Nucleus accumbens (tissue), 56 donors: ENCODE data around the gene SLAMF8.

Source experiments
- DNase-seq, 56 donors: peaks; one replicate each; lab custom pipeline; 2025; lab: John Stamatoyannopoulos, UW

The SLAMF8 gene

DNA sequence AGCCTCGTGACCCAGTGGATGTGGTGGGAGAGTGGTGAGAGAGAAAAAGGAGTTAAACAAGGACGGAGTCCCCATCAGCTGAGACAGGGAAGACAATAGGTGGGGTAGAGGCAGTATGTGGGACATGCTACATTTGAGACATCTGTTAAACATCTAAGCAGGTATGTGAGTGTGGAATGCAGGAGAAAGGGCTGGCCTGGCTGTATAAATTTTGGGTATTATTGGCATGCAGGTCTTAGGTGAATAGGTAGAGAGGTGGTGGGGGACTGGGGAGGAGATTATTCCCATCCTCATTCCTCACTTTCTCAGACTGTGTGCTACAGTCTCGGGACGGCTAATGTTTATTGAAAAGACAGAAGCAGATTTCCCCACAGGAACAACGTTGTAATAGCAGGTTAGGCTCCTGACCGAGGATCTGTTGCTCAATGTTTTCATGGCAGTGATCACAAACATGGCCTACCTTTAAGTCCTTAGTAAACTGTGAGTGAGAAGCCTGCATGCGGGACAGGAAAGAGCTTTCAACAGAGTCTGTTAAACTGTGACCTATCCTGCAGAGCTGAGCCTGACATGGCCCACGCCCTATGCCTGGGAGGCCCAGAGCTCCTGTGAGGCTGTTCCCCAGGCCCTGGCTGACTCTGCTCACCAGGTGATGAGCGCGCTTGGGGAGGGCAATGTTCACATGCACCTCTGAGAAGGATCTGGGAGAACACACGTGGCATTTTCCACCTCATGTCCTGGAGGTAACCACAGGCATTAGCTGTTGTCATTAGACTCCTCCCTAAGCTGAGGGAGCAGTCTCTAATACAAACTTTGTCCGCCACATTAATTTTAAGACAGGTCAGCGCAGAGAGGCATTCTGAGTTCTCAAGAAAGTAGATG is 19.3 kb downstream of the SLAMF8 start:
- no peak for DNase-seq

DNA sequence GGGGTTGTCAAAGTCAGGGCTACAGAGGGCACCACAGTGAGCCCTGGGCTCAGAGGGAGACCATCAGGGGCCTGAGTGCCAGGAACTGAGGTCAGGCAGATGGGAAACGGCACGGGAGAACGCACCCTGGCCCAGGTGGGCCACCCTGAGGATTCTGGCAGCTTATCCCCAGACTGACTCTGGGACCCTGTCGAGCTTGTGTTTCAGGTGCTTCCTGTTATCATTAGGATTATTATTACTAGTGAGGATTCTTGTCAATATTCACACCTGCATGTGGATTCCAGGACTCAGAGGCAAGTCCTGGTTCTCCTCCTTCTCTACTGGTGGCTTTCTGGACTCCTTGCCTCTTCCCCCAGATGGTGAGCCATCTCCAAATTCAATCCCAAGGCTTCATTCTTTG is 20.6 kb downstream of the SLAMF8 start:
- DNase-seq: no peak

DNA sequence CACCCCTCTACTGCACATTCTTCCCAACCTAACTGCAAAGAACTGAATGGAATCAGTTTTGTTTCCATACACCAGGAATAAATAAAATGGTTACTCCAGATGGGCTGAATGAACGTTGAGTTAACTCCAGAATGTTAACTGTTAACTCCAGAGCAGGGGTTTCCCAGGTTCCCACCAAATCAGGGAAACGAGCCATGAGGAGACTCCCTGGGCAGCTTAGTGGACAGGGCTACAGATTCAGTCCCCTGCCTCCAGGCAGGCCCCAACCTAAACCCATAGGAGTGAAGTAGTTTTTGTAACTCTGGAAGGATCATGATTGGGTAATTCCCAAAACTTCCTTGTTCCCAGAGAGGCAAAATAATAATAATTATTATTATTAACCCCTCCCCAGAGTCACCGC is 21.7 kb downstream of the SLAMF8 start:
- no peak for DNase-seq

DNA sequence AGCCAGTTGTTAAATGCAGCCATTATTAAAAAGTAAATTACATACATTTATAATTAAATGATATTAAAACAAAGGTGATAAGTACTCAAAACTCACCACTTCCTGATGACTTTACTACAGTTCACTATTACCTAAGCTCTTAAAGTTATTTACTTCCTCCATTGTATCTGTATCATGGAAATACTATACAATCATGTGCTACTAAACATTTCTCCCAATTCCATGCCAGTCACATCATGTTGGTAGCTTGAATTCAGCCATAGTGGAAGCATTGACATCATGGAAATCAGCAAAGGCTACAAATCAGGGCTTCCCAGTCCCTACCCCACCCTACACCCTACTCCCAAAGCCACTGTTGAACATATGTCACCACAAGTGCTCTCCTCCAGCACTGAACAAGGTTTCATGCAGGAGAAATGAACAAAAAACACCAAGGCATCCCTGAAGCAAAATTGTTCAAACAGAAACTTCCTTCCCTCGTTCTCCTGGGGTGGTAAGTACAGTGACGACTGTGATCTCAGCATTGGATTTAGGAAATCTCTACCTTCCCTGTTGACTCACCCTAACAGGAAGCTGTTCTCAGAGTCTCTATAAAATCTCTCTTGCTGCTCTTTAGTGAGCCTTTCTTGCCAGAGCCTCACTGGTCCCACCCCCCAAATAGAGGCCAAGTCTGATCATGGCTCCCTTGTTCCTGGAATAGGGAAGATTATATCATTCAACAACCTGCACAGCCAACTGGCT is 23.1 kb downstream of the SLAMF8 start:
- no peak for DNase-seq

DNA sequence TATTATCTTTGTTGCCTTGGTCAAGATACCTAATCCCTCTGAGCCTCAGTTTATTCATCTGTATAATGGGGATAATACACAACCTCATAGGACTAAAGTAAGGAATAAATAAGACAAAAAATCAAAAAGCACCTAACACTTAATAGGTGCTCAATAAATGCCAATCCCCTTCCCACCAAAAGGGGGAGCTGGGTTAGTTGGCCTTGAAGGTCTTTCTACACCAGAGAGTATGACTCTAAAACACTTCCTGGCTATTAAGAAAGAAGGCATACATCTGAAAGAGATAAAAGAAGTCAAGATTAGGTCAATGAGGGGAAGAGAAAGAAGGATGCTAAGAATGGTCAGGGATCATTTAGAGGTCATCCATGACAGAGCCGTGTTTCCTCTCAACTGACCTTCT is 24.7 kb downstream of the SLAMF8 start:
- no peak for DNase-seq

DNA sequence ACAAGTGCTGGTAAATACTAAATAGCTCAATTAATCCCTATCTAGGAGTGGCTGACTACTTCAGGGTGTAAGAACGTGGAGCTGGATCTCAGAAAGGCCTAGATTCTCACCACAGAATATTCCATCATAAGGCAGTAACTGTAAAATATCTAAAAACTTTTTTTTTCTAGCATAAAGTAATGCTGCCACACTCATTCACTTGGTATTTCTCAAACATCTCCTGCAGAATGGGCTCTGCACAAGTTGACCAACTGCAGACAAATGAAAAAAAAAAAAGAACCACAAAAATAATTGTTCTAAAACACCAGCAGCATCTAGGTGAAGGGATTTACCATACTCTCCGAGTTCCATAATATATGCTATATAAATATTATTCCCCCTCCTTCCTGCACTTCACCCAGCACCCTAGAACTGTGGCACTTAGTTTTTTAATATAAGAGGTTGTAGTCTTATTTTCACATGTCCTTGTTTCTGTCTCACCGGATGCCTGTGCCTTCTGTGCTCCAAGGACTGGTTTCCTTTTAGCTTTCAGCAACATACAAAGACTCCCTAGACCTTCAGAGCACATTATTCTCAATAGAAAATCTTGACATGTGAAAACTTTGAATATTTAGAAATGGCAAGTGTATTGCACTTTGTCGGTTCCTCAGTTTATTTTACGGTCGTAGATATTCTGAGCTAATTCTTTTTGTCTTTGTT is 26.9 kb downstream of the SLAMF8 start:
- no peak for DNase-seq

DNA sequence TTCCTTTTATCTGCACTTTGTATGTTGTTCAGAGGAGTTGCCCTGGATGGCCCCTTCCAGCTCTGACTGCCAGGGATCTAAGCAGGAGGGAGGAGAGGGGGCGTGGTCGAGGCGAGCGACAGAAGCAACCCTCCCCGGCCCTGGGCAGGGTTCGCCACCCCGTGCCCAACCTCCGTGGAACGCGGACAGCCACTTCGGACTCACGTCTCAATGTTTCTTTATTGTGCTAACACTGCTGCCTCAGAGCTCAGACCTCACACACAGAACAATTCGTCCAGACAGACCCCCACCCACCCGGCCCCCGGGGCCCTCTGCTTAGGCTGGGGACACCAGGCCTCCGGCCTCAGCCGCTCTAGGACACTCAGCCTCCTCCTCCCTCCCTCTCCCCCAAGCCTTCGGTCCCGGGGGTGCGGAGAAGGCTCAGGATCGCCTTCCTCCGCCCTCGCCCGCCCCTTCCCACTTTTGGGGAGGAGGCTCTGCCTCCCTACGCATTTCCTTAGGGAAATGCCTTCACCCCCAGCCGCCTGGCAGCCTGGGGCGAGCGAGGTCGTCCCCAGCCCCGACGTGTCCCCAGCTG is 27.5 kb downstream of the SLAMF8 start:
- peak in 53 of 56 donors; percentile 11 to 82 (median 52) for DNase-seq

DNA sequence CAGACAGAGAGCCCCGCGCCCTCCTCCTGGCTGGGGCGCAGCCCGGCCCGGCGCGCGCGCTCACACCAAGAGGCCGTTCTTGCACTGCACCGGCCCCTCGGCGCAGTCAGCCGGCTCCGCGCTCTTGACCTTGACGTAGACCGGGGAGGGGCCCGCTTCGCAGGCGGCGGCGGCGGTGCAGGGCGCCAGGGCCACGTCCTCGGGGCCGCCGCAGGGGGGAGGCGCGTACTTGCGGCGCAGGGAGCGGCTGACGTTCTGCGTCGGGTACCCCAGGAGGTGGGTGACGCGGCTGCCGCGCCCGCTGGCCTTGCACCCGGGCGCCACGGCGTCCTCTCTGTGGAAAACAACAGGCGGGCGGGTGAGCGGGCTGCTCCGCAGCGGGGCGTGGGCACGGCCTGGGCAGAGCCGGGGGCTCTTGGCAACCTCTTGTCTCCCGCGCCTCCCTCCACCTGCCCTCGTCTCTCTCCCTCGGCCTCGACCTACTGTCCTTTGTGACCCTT is 28.1 kb downstream of the SLAMF8 start:
- DNase-seq: peak in 55 of 56 donors; percentile 25 to 88 (median 69)

DNA sequence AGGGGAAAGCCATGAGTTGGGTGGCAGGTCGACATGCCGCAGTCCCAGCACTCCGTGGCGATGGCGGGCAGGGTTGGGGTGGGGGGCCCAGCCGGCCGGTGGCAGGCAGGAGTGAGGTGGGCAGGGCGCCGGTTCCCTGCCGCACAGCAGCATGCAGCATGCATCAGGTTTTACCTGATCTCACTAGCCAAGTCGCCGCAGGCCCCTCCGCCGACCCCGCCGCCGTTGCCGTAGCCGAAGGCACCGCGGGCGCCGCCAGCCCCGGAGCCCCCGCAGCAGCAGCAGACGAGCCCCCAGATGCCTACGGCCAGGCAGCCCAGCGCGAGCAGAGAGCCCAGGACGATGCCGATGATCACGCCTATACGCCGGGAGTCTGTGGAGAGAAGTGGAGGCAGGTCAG is 29.0 kb downstream of the SLAMF8 start:
- no peak for DNase-seq

DNA sequence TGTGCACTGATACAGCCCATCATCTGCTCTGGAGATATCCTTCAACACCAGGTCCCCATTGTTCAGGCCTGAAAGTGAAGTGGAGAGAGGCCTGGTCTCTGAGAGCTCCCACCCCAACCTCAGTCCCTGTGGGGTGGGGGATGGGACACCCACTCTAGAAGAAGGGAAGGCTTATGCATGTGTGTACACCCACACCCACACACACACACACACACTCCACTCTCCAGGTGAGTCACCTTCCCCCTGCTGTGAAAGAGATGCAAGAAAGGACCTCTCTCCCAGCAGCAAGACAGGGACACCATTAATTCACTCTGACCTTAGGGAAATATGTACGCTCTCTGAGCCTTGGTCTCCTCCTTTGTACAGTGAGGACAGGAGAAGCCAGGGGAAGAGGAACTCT is 29.9 kb downstream of the SLAMF8 start:
- peak in 2 of 56 donors; percentile 3 to 4 for DNase-seq

DNA sequence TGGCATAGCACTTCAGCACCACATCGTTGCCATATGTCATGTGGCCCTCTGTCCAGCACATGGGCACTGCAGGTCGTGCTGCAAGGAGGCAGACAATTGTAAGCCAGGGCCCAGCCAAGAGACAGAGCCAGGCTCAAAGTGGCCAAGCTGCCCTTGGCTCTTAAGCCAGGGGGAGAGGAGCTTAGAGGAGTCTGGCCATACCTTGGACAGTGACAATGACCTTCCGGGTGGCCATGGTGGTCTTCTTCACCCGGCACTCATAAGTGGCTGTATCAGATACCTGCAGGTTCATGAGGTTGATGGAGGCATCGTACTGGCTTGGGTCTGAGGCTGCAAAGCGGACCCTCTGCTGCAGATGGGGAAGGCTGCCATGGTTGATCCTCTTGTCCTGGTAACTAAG is 31.2 kb downstream of the SLAMF8 start:
- DNase-seq: no peak

DNA sequence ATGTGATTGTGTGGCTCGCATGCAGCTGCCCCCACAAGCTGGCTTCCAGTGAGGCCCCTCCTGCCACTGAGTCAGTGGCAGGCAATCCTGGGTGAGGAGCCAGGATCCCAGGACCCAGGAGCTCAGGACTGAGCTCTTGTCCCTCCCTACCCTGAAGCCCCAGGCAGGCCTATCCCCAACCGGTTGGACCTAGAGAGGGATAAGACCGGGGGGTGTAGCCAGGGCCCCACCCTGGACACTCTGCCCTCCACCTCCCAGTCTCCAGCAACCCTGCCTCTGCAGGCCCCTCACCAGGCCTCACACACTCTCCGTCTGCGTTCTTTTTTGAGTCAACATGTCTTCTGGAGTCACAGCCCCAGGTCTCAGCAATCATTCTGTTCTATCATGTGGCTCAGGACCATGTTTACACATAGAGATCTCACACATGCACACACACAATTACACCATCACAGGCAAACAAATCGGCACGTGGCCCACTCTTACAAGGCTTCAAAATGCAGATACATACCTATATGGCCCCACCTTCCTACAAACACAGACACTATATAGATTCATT is 33.2 kb downstream of the SLAMF8 start:
- no peak for DNase-seq

DNA sequence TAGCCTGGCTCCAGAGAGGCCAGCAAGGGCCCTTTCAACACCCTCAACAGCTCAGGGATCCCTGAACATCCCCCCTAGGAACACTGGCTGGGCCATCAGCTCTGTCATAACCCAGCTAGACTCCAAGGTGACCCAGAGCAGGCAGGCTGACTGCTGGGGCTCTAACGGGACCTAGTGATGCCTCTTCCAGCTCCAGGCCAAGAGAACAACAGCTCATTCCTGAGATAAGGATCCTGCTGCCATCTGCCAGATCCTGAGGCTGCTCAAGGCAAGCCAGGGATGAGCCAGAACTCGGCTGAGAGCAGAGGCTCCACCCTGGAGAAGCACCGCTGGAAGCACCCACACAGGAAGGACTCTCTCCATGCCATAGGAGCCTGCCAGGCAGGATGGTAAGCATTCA is 33.8 kb downstream of the SLAMF8 start:
- no peak for DNase-seq

DNA sequence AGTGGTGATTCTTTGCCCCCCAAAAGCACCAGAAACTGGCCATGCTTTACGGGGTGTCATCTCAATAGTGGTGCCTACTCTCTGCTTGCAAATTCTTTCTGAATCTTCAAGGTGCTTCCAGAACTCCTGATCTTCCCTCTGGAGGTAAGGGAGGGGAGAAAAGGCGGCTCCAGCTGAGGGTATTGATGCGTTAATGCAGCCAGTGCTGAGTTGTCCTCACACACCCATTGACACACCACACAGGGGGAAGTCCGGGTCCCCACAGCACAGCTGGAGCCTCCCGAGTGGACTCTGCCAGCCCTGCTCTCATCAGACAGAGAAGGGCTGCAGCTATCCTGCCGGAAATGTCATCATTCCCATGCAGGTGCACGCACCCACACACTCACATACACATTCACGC is 34.5 kb downstream of the SLAMF8 start:
- DNase-seq: no peak

DNA sequence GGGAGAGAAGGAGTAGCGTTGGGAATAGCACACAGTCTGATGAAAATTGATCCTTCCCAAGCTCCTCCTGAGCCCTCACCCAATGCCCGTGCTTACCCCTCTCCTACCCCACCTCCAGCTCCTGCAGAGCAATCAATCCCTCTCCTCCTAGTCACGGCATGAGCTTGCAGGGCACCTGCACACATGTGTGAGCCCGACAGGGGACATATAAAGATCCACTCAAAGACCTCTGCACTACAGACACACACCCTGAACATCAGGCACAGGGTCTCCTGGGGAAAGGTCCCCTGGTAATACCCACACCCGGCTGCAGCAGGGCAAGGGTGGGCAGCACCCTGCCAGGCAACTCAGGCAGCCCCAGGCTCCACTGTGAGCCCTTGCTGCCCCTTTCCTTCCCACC is 35.4 kb downstream of the SLAMF8 start:
- no peak for DNase-seq

DNA sequence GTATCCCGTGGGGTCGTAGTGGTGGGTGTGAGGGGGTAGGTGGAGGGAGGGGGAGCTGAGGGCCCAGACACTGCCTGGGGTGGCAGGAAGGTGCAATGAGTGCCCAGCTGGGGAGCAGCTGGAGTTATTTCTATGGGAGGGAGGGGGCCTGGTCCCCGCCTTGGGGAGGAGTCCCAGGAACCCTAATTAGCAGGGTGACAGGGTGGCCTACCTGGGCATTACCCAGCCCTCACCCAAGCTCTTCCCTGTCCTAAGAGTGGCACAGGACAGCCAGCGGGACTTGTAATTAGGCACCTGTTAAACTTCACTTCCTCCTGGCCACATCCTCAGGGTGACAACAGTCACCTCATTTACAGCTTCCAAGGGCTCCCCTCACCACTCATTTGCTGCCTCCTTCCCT is 35.9 kb downstream of the SLAMF8 start, which contains the start of gene VSIG8:
Gene VSIG8, minus strand, starts transcription at position 101 of the 400 bp plus-strand sequence. CDS start 136 bp downstream, outside the sequence.
- no peak for DNase-seq

DNA sequence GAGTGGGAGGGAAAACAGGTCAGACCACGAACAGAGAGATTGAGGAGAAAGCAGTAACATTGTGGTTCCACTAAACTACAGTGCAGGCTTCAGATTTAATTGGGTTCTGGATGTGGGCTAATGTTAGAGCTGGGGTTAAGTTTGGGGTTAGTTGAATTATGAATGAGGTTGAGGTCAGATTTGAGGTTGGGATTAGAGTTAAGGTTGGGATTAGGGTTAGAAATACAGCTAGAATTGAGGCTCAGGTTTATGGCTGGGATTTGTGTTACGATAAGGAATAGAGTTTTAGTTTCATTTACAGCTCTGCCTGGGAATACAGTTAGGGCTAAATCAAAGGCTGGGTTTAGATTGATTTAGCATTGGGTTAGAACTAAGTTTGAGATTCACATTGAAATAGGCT is 37.6 kb downstream of the SLAMF8 start:
- DNase-seq: no peak

DNA sequence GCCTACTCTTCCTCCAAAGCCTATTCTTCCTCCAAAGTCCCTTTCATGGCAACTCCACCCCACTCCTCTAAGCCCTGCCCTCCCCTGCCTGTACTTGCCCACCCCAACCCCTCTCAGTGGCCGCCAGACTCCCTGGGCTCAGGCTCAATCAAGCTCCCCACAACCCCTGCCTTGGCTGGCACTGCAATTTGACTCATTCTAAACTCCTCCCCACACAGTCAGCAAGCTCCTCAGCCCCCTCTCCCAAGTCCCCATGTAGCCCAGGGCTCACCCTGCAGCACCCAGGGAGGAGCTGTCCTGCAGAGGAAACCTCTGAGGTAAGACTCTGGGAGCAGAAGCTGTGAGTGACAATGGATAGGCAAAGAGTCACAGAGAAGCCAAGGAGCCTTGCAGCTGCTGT is 39.4 kb downstream of the SLAMF8 start:
- no peak for DNase-seq

DNA sequence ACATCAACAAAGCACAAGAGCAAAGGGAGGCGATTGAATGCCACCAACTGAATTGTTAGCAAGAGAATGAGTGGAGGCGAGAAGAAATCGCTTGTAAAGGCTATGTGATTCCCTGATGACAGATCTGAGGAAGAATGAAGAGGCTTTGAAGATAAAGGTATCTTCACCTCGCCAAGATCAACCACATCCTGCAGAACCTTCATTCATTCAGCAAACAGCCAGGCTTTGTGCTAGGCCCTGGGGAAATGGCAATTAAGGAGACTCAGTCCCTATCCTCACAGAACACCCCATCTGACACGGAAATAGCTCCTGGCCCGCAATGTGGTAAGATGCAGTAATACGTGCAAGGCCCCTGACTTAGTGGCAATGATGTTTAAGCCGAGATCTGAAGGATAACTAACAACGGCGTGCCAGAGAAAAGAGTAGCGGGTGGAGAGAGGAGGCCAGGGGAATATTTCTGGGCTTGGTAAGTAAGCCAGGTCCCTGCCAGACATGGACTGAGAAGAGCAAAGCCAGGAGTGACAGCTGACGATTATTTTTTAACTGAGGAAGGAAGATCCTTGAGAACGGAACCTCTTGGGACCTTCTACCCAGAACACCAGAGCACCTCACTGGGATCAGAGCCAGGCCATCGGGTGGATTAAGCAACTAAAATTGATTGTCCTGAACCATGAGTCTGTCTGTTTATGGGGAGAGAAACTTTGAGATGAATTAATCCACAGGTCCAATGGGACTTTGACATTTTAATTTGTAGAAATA is 40.4 kb downstream of the SLAMF8 start:
- no peak for DNase-seq

DNA sequence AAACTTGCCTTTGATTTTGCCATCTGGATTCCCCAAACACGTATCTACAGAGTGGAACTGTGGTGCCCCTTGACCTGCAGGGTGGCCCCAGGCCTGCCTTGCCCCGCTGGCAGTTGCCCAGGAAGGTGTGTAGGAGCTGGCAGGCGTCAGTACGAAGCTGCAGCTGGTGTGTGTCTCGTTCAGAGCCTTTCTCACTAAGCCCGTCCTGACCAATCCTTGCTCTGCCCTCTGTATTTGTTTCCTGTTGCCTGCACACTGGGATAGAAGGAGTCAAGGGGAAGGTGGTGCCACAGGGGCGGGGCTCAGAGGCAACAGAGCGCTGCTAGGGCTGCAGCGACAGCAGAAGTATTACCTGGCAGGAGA is 41.0 kb downstream of the SLAMF8 start:
- no peak for DNase-seq
